Transverse colon (tissue), 3 donors: Measurements from ENCODE around the gene RNF152.

Experiments used
- CTCF ChIP-seq, 5 experiments: fragments of 200-600 bp in 3 of 5; fragments of 450-650 bp in 2 of 5; sonication (generic) in 3 of 5; IDR thresholded peaks; 1 replicate in 2 of 5; 2 replicates in 3 of 5; pipeline ENCODE4 v1.5.1; 2016 to 2017; ENCODE audit warnings: antibody characterized with exemption in 5 of 5, inconsistent platforms in 3 of 5, mild to moderate bottlenecking in 2 of 5, moderate library complexity in 1 of 5
- POLR2A ChIP-seq: fragments of 450-650 bp; IDR thresholded peaks from one replicate; pipeline ENCODE4 v1.6.1; 2016; ENCODE audit warnings: antibody characterized with exemption, mild to moderate bottlenecking, moderate library complexity

GRCh38 chr18:61852496-61852895 lies 40.3 kb downstream of the RNF152 start:
- TF ChIP-seq POLR2A, result no peak
- TF ChIP-seq CTCF (IDR thresholded peaks at IDR 0.05), result no peak
